B cell (primary cell): ENCODE results near the gene ABCA1. TPM values are rescaled to one million over a fixed set of nuclear protein-coding genes. Genes with fewer than 3 reads are reported as not detected.

ENCODE experiments used
- ATAC-seq: fragments of 200-7000 bp; cut with Tn5 transposase; one replicate; pipeline ENCODE4 v1.10.0; 2021; ENCODE audit warnings: low read depth, mild to moderate bottlenecking, moderate number of reproducible peaks, moderate library complexity
- CTCF ChIA-PET: fragments of 350-600 bp; sonication (Branson Sonifier 250); formaldehyde crosslinking; loops from one replicate; lab custom pipeline; 2021; ENCODE audit warnings: antibody characterized with exemption, inconsistent platforms; lab: Charles Lee
- POLR2A ChIA-PET: fragments of 350-600 bp; sonication (Branson Sonifier 250); formaldehyde crosslinking; loops from one replicate; lab custom pipeline; 2021; ENCODE audit warnings: antibody characterized with exemption; lab: Charles Lee
- DNase-seq: peaks from one replicate; pipeline ENCODE4 v3.0.0; 2013
- H2AFZ ChIP-seq: 2 replicates; pipeline ENCODE4 v1.6.1; 2012; ENCODE audit warnings: mild to moderate bottlenecking, low read depth, low read length; ENCODE audit not compliant: insufficient read depth, poor library complexity, severe bottlenecking
- H3K27ac ChIP-seq, 2 donors: 1 replicate in 1 of 2; 2 replicates in 1 of 2; pipeline ENCODE4 v1.5.1; 2012 to 2013; ENCODE audit warnings: low read length in 2 of 2, mild to moderate bottlenecking in 2 of 2, moderate library complexity in 1 of 2
- H3K27me3 ChIP-seq, 4 experiments: fragments of 200-600 bp in 1 of 4; sonication (generic) in 1 of 4; replicated peaks in 1 of 4; 1 replicate in 2 of 4; 2 replicates in 2 of 4; pipeline versions ENCODE4 v1.6.1 to v1.7.0; 2013 to 2016; ENCODE audit warnings: low read length in 3 of 4, mild to moderate bottlenecking in 2 of 4, mixed read lengths in 1 of 4, moderate library complexity in 1 of 4; ENCODE audit not compliant: insufficient read depth in 4 of 4, control insufficient read depth in 3 of 4; ENCODE audit errors: control extremely low read depth in 1 of 4
- H3K36me3 ChIP-seq, 2 experiments: replicated peaks in 1 of 2; 1 replicate in 1 of 2; 2 replicates in 1 of 2; pipeline versions ENCODE4 v1.6.1 to v1.7.1; 2013; ENCODE audit warnings: low read length in 1 of 2; ENCODE audit not compliant: insufficient read depth in 2 of 2, control insufficient read depth in 1 of 2; ENCODE audit errors: control extremely low read depth in 1 of 2, extremely low read depth in 1 of 2
- H3K4me1 ChIP-seq, 2 donors: fragments of 200-600 bp in 1 of 2; sonication (generic) in 1 of 2; 1 replicate in 1 of 2; 2 replicates in 1 of 2; pipeline versions ENCODE4 v1.5.1 to v1.6.1; 2013 to 2017; ENCODE audit warnings: low read length in 2 of 2; ENCODE audit not compliant: control insufficient read depth in 2 of 2, insufficient read depth in 2 of 2
- H3K4me2 ChIP-seq: replicated peaks from 2 replicates; pipeline ENCODE3; 2012; ENCODE audit warnings: mild to moderate bottlenecking, low read depth, low read length; ENCODE audit not compliant: poor library complexity, severe bottlenecking
- H3K4me3 ChIP-seq, 5 experiments: fragments of 200-600 bp in 1 of 5; sonication (generic) in 1 of 5; 1 replicate in 3 of 5; 2 replicates in 2 of 5; pipeline versions ENCODE4 v1.5.1 to v1.7.0; 2011 to 2016; ENCODE audit warnings: low read length in 4 of 5, mild to moderate bottlenecking in 4 of 5, low read depth in 2 of 5, control low read depth in 1 of 5, moderate library complexity in 1 of 5; ENCODE audit not compliant: insufficient read depth in 1 of 5; ENCODE audit errors: control extremely low read depth in 1 of 5, extremely low read depth in 1 of 5
- H3K79me2 ChIP-seq: fragments of 200-600 bp; sonication (generic); one replicate; pipeline ENCODE4 v1.6.0; 2016; ENCODE audit warnings: low read length; ENCODE audit not compliant: control insufficient read depth, insufficient read depth
- H3K9ac ChIP-seq: fragments of 200-600 bp; sonication (generic); 2 replicates; pipeline ENCODE4 v1.6.1; 2017; ENCODE audit warnings: mild to moderate bottlenecking, low read length, moderate library complexity
- H3K9me3 ChIP-seq, 3 donors: one replicate each; pipeline versions ENCODE4 v1.6.1 to v1.7.1; 2013; ENCODE audit warnings: low read length in 2 of 3; ENCODE audit not compliant: control insufficient read depth in 2 of 3, insufficient read depth in 1 of 3; ENCODE audit errors: control extremely low read depth in 1 of 3
- H4K20me1 ChIP-seq: 2 replicates; pipeline ENCODE4 v1.6.0; 2012; ENCODE audit warnings: mild to moderate bottlenecking, low read length; ENCODE audit not compliant: insufficient read depth, control insufficient read depth, poor library complexity, severe bottlenecking
- H3K27ac Mint-ChIP-seq: one replicate; pipeline ENCODE4 v1.8.0; 2021; ENCODE audit warnings: mixed read lengths
- H3K27me3 Mint-ChIP-seq: one replicate; pipeline ENCODE4 v1.8.0; 2021; ENCODE audit warnings: mixed read lengths
- H3K4me1 Mint-ChIP-seq: one replicate; pipeline ENCODE4 v1.8.0; 2021; ENCODE audit warnings: mixed read lengths
- H3K4me3 Mint-ChIP-seq: one replicate; pipeline ENCODE4 v1.8.0; 2021; ENCODE audit warnings: mixed read lengths
- H3K9me3 Mint-ChIP-seq: one replicate; pipeline ENCODE4 v1.8.0; 2022; ENCODE audit warnings: mixed read lengths; ENCODE audit not compliant: insufficient read depth
- CTCF ChIP-seq: fragments of 200-600 bp; IDR thresholded peaks from one replicate; pipeline ENCODE4 v1.8.0; 2022; ENCODE audit warnings: antibody characterized with exemption, mild to moderate bottlenecking
- EZH2 ChIP-seq: IDR thresholded peaks from 2 replicates; pipeline ENCODE4 v1.6.1; 2012; ENCODE audit warnings: borderline replicate concordance, low read depth, mild to moderate bottlenecking, moderate library complexity, low read length; ENCODE audit not compliant: insufficient read depth, poor library complexity, severe bottlenecking
- WGBS: methylation state at CpG from one replicate; pipeline ENCODE4 v1.1.5; 2013; ENCODE audit warnings: missing lambda C conversion rate; ENCODE audit not compliant: insufficient coverage; 5-methylcytosine and 5-hydroxymethylcytosine counted together
- intact Hi-C: fragments of 100-400 bp; cut with micrococcal nuclease; formaldehyde crosslinking; loops from one replicate; pipeline ENCODE4 v1.10.0; 2022
- polyA plus RNA-seq: library from polyadenylated mRNA; depleted of rRNA; stranded (reverse); fragments of >200 nt; gene quantifications from 2 replicates; pipeline ENCODE4 v1.2.3, GENCODE V29; 2012
- total RNA-seq, 2 donors: library from RNA; stranded (reverse); fragments of 120-200 nt in 1 of 2; gene quantifications; 1 replicate in 1 of 2; 2 replicates in 1 of 2; pipeline versions ENCODE4 v1.2.3 to v1.2.4, GENCODE V29; 2013 to 2022

The ABCA1 gene
- total and polyA plus RNA-seq, 2 donors (not counting 1 experiment from before 2014, with no cell fraction given), result 5.2 to 24.0 TPM

- intact Hi-C loops, result no loop called here
- 90% methylated on average over 3 of the region's 8 CpGs for WGBS
- Mint-ChIP-seq H3K4me3 (no peak overlapping the region), H3K9me3 (no peaks in the 10 kb centered on the region), H3K27me3 (peaks cover 30% of the 10 kb centered on the region), H3K4me1 (no peaks in the 10 kb centered on the region), H3K27ac (no peak overlapping the region)
- Histone ChIP-seq H3K4me3 (no peak overlapping the region), H3K9ac (no peak overlapping the region), H2AFZ (no peak overlapping the region), H3K79me2 (no peaks in the 10 kb centered on the region), H3K4me2 (no peak overlapping the region), H3K4me1 (no peaks in the 10 kb centered on the region), H4K20me1 (no peaks in the 10 kb centered on the region), H3K9me3 (peaks cover 0 to 4% (median 4%) of the 10 kb centered on the region in 3 donors), H3K36me3 (no peaks in the 10 kb centered on the region), H3K27me3 (peaks cover 0 to 4% (median 2%) of the 10 kb centered on the region in 4 experiments), H3K27ac (no peak overlapping the region)
- DNase-seq, result no peak
- CTCF ChIA-PET, result interaction anchor here (1.8 kb wide), 1 partner anchor 183 kb away, joined by 5 read pairs; no protein-coding TSS in a partner anchor
- TF ChIP-seq EZH2 (no peak), CTCF (no peak)
- POLR2A ChIA-PET, result no interaction called here
- ATAC-seq, result no peak
Observed at GRCh38 chr9:104974053-104974962, 46.4 kb upstream of the ABCA1 start.
